Heart left ventricle (tissue), 13 donors: ENCODE measurements around the gene NFKBIB.

Source experiments
- POLR2A ChIP-seq, 2 donors: fragments of 450-650 bp; IDR thresholded peaks; one replicate each; pipeline ENCODE4 v1.6.1; 2017; ENCODE audit warnings: antibody characterized with exemption in 2 of 2, mild to moderate bottlenecking in 2 of 2, moderate library complexity in 2 of 2
- TF ChIP-seq, protein P1 (sequence below), 12 donors: fragments of 200-600 bp; sonication (generic) in 4 of 12; IDR thresholded peaks; one replicate each; pipeline versions ENCODE4 v1.5.0 to v1.8.0; 2018 to 2022; ENCODE audit warnings: antibody characterized with exemption in 12 of 12, mild to moderate bottlenecking in 5 of 12
- donor health status: ischemic (EF 13 %, LVEDD 7.1; RV severe dilation, severe dysfunction).
- donor health status: DM: no; HTN: yes; CAD: no.
- donor health status: DM: no; HTN: no; CAD: no.
- donor health status: ischemic (EF 25% LVEDD 6.9; RV normal size, moderate dysfunction).
- donor health status: ischemic (EF 25% LVEDD 5.7; RV mildly dilated, moderate dysfunction).
- donor health status: ischemic (EF 35%, LVEDD 5.7; RV mildly dilated, moderate dysfunction).
- donor health status: nonischemic (EF 11% LVEDD 7.7; RV severe dilation, severe dysfunction).
- donor health status: DM: yes; HTN: yes; CAD: no.
- donor health status: PGD.
- donor health status: ischemic (EF 29% LVEDD 5.4; RV normal size, mild dysfunction).
- donor health status: nonischemic (EF 23%, LVEDD 6.1; RV moderate dilation, normal function).

DNA sequence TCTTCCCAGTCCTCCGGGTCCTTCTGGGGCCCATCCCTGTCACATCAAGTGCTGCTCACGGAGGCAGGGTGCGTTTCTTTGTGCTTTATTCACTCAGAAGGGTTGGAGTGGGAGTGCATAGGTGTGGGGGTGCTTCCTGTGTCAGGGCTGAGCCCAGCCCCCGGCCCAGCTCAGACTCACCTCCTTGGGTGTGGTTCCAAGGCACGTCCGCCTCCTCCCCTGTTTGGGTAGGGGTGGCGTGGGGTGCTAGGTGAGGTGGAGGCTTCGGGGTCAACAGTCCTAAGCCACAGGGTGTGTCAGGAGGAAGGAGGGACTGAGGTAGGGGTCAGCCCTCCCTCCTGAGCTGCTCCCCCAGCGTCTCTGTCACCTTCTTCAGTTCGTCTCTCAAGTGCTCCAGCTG lies 9.1 kb downstream of the NFKBIB start:
- TF ChIP-seq, protein P1, sequence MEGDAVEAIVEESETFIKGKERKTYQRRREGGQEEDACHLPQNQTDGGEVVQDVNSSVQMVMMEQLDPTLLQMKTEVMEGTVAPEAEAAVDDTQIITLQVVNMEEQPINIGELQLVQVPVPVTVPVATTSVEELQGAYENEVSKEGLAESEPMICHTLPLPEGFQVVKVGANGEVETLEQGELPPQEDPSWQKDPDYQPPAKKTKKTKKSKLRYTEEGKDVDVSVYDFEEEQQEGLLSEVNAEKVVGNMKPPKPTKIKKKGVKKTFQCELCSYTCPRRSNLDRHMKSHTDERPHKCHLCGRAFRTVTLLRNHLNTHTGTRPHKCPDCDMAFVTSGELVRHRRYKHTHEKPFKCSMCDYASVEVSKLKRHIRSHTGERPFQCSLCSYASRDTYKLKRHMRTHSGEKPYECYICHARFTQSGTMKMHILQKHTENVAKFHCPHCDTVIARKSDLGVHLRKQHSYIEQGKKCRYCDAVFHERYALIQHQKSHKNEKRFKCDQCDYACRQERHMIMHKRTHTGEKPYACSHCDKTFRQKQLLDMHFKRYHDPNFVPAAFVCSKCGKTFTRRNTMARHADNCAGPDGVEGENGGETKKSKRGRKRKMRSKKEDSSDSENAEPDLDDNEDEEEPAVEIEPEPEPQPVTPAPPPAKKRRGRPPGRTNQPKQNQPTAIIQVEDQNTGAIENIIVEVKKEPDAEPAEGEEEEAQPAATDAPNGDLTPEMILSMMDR (IDR thresholded peaks at IDR 0.05), result no peak
- no peak for TF ChIP-seq POLR2A (IDR thresholded peaks at IDR 0.05)
